Panc1 (cell line): Measurements from ENCODE around the gene NR5A1. TPM values are rescaled to one million over a fixed set of nuclear protein-coding genes. Genes with fewer than 3 reads are reported as not detected.

Source experiments
- ATAC-seq: fragments of 200-7000 bp; cut with Tn5 transposase; 2 replicates; pipeline ENCODE4 v1.9.1; 2020; ENCODE audit warnings: mild to moderate bottlenecking, moderate library complexity
- BruUV-seq: library from RNA; stranded (reverse); fragments of 400-500 nt; replicated peaks from 2 replicates; lab custom pipeline; 2021; lab: Mats Ljungman, UMichigan
- CTCF ChIA-PET: fragments of 300-600 bp; sonication (Branson Sonifier 250); formaldehyde crosslinking; loops from one replicate; lab custom pipeline; 2022; ENCODE audit warnings: antibody characterized with exemption; lab: Charles Lee
- POLR2A ChIA-PET: fragments of 300-600 bp; sonication (Branson Sonifier 250); formaldehyde crosslinking; loops from one replicate; lab custom pipeline; 2022; ENCODE audit warnings: antibody characterized with exemption; lab: Charles Lee
- DNase-seq: peaks from one replicate; pipeline ENCODE4 v3.0.0-alpha.2; 2010; ENCODE audit warnings: low read depth, low spot score
- H3K27ac ChIP-seq: 2 replicates; pipeline ENCODE4 v1.5.1; 2011; ENCODE audit warnings: mild to moderate bottlenecking, low read length, inconsistent platforms
- H3K27me3 ChIP-seq: fragments of 200-500 bp; sonication (Bioruptor generic); 2 replicates; pipeline ENCODE4 v1.6.0; 2014; ENCODE audit warnings: low read length, inconsistent platforms; ENCODE audit not compliant: control insufficient read depth, insufficient read depth
- H3K36me3 ChIP-seq: fragments of 200-500 bp; sonication (Bioruptor generic); 2 replicates; pipeline ENCODE4 v1.5.1; 2014; ENCODE audit warnings: inconsistent platforms, mild to moderate bottlenecking, low read length, moderate library complexity; ENCODE audit not compliant: control insufficient read depth, insufficient read depth
- H3K4me1 ChIP-seq: 2 replicates; pipeline ENCODE4 v1.5.1; 2011; ENCODE audit warnings: inconsistent platforms, mild to moderate bottlenecking, low read length, moderate library complexity; ENCODE audit not compliant: control insufficient read depth, insufficient read depth
- H3K4me3 ChIP-seq, 2 experiments: 2 replicates each; pipeline ENCODE4 v1.5.1; 2011 to 2012; ENCODE audit warnings: low read depth in 2 of 2, low read length in 2 of 2, mild to moderate bottlenecking in 2 of 2, inconsistent platforms in 1 of 2, moderate library complexity in 1 of 2
- H3K9me3 ChIP-seq: fragments of 200-500 bp; sonication (Bioruptor generic); 2 replicates; pipeline ENCODE4 v1.5.1; 2014; ENCODE audit warnings: low read depth, mild to moderate bottlenecking, inconsistent platforms, low read length, moderate library complexity; ENCODE audit not compliant: control insufficient read depth, insufficient read depth
- CTCF ChIP-seq: fragments of 450-650 bp; IDR thresholded peaks from 2 replicates; pipeline ENCODE4 v1.5.1; 2017; ENCODE audit warnings: mild to moderate bottlenecking
- POLR2AphosphoS5 ChIP-seq: IDR thresholded peaks from 2 replicates; pipeline ENCODE4 v1.6.1; 2012; ENCODE audit warnings: mild to moderate bottlenecking, low read depth, low read length, moderate library complexity
- REST ChIP-seq, 2 experiments: IDR thresholded peaks; 2 replicates each; pipeline ENCODE4 v1.6.1; 2011 to 2012; ENCODE audit warnings: low read depth in 2 of 2, control low read depth in 1 of 2, low read length in 1 of 2, mild to moderate bottlenecking in 1 of 2, moderate library complexity in 1 of 2; ENCODE audit not compliant: insufficient read depth in 1 of 2
- SIN3A ChIP-seq: IDR thresholded peaks from 2 replicates; pipeline ENCODE4 v1.6.1; 2012; ENCODE audit warnings: low read depth, mild to moderate bottlenecking, low read length, moderate library complexity, borderline replicate concordance; ENCODE audit not compliant: insufficient read depth
- TCF7L2 ChIP-seq: IDR thresholded peaks from 2 replicates; pipeline ENCODE4 v1.6.1; 2011; ENCODE audit warnings: mild to moderate bottlenecking, low read depth, low read length, inconsistent platforms
- in situ Hi-C: cut with HindIII; loops from 2 replicates; pipeline ENCODE4 v1.10.0; 2016; ENCODE audit warnings: low sequenced_read_pairs, low pct_unique_long_range_greater_than_20kb
- intact Hi-C: fragments of 100-400 bp; cut with micrococcal nuclease; formaldehyde crosslinking; loops from one replicate; pipeline ENCODE4 v1.10.0; 2022; ENCODE audit not compliant: unreplicated experiment
- total RNA-seq: library from RNA; stranded (reverse); gene quantifications from one replicate; pipeline ENCODE4 v1.2.1, GENCODE V29; 2021; ENCODE audit not compliant: unreplicated experiment

The NR5A1 gene
- total RNA-seq, 1 experiment from 2014 or later = 2.5 TPM

GRCh38 chr9:124549016-124549415, 41.8 kb upstream of the NR5A1 start:
- Histone ChIP-seq H3K36me3 (no peaks in the 10 kb centered on the region), H3K4me3 (no peak overlapping the region), H3K4me1 (peaks cover 4% of the 10 kb centered on the region; the same call in 1 of the 2 replicates), H3K27ac (no peak overlapping the region), H3K27me3 (no peaks in the 10 kb centered on the region), H3K9me3 (no peaks in the 10 kb centered on the region)
- intact Hi-C loops = no loop called here
- ChIA-PET POLR2A (interaction anchor here (0.6 kb wide), 1 partner anchor 498 kb away, joined by 7 read pairs; no protein-coding TSS in a partner anchor), CTCF (no interaction called here)
- in situ Hi-C loops = no loop called here
- ATAC-seq = no peak
- no peak for DNase-seq
- no TSS peak for BruUV-seq
- TF ChIP-seq SIN3A = no peak
- TF ChIP-seq POLR2AphosphoS5 = no peak
- no peak for TF ChIP-seq CTCF
- TF ChIP-seq TCF7L2 = no peak

GRCh38 chr9:124544535-124544934, 37.3 kb upstream of the NR5A1 start:
- no peak for ATAC-seq
- TF ChIP-seq SIN3A (no peak), TCF7L2 (no peak), REST (IDR thresholded peaks at IDR 0.05; ENCODE audit: insufficient read depth in 1 of 2, low read depth in 2 of 2, low read length in 1 of 2) (no peak), POLR2AphosphoS5 (no peak), CTCF (no peak)
- no peaks in the 10 kb centered on the region for H3K4me1 ChIP-seq
- CTCF ChIA-PET = no interaction called here
- POLR2A ChIA-PET = no interaction called here
- DNase-seq = no peak
- intact Hi-C loops = no loop called here
- in situ Hi-C loops = no loop called here
- no peak overlapping the region for H3K27ac ChIP-seq
- no peaks in the 10 kb centered on the region for H3K27me3 ChIP-seq
- 0 out of 2 replicates have a peak, but pooled peaks cover 2% of the 10 kb centered on the region for H3K36me3 ChIP-seq
- no peaks in the 10 kb centered on the region for H3K9me3 ChIP-seq
- no peak overlapping the region for H3K4me3 ChIP-seq
- no TSS peak for BruUV-seq
